ENCODE data around the gene BCAS1.

- TF ChIP-seq CTCF (IDR thresholded peaks at IDR 0.05), result no peak
- TF ChIP-seq POLR2A (IDR thresholded peaks at IDR 0.05), result no peak
These were observed 129.4 kb downstream of the BCAS1 start for GRCh38 chr20:53940907-53941545.
